HG03064 (cell line): ENCODE results near the gene ATP8B3.

Experiments used
- ATAC-seq: cut with Tn5 transposase; IDR thresholded peaks from one replicate; pipeline ENCODE4 v1.9.1; 2021; ENCODE audit warnings: low read depth; ENCODE audit not compliant: unreplicated experiment

Gene ATP8B3

GRCh38 chr19:1748115-1748872 is 63.8 kb downstream of the ATP8B3 start:
- no peak for ATAC-seq

GRCh38 chr19:1747285-1748114 is 64.6 kb downstream of the ATP8B3 start:
- no peak for ATAC-seq

- ATAC-seq = no peak
These were observed 65.4 kb downstream of the ATP8B3 start for GRCh38 chr19:1746401-1747284.

- ATAC-seq = no peak
These were observed 66.5 kb downstream of the ATP8B3 start for GRCh38 chr19:1745589-1746031.

GRCh38 chr19:1744822-1745563 is 67.1 kb downstream of the ATP8B3 start:
- ATAC-seq = no peak

- ATAC-seq = no peak
These were observed 67.9 kb downstream of the ATP8B3 start for GRCh38 chr19:1744133-1744665.

GRCh38 chr19:1742989-1743696 is 68.9 kb downstream of the ATP8B3 start:
- no peak for ATAC-seq

GRCh38 chr19:1739960-1740629 is 72.0 kb downstream of the ATP8B3 start:
- no peak for ATAC-seq

GRCh38 chr19:1736927-1737326 is 75.1 kb downstream of the ATP8B3 start:
- no peak for ATAC-seq

- ATAC-seq = no peak
These were observed 75.8 kb downstream of the ATP8B3 start for GRCh38 chr19:1736280-1736679.

GRCh38 chr19:1734321-1734966 is 77.6 kb downstream of the ATP8B3 start:
- ATAC-seq = no peak
